ENCODE data around the gene STRADB. TPM values are rescaled to one million over a fixed set of nuclear protein-coding genes. Genes with fewer than 3 reads are reported as not detected.

STRADB gene
- total and polyA plus RNA-seq, 2 donors (not counting 3 experiments of a cell fraction or from before 2014, with no cell fraction given), result 6.9 to 16.6 TPM

GRCh38 chr2:201432621-201433393 is 18.7 kb upstream of the STRADB start:
- intact Hi-C loops (cut with micrococcal nuclease) (loop anchor here (1.0 kb wide), 1 partner anchor 18 kb away; the partner anchor contains the start of genes STRADB and TRAK2), dilution Hi-C loops (cut with MboI; ENCODE audit: extremely low pct_ligation_motif_present, low sequenced_read_pairs) (no loop called here)
- Histone ChIP-seq H3K9me3 (replicated peaks; ENCODE audit: control insufficient read depth, insufficient read depth, low read length) (no peaks in the 10 kb centered on the region), H3K4me2 (ENCODE audit: insufficient read depth, low read length) (peak overlapping the region; percentile 29), H4K20me1 (replicated peaks; ENCODE audit: control insufficient read depth, extremely low read depth, insufficient read depth, low read length) (no peaks in the 10 kb centered on the region), H3K9me1 (replicated peaks; ENCODE audit: control insufficient read depth, extremely low read depth, insufficient read depth, low read length) (no peaks in the 10 kb centered on the region), H3K4me3 (replicated peaks in 1 of 3; ENCODE audit: insufficient read depth in 1 of 3, low read depth in 1 of 3, low read length in 3 of 3) (no peak overlapping the region), H3K27ac (ENCODE audit: insufficient read depth, low read depth, low read length) (peak overlapping the region; percentile 12), H3K27me3 (ENCODE audit: control insufficient read depth in 2 of 2, insufficient read depth in 2 of 2, low read length in 2 of 2) (no peaks in the 10 kb centered on the region), H3K4me1 (ENCODE audit: control insufficient read depth, extremely low read depth, insufficient read depth, low read length) (peaks cover 24% of the 10 kb centered on the region), H3K36me3 (ENCODE audit: control insufficient read depth in 2 of 2, extremely low read depth in 1 of 2, insufficient read depth in 2 of 2, low read length in 2 of 2) (no peaks in the 10 kb centered on the region), H3K79me2 (ENCODE audit: control insufficient read depth, insufficient read depth, low read length) (peaks cover 24% of the 10 kb centered on the region), H2AFZ (ENCODE audit: low read depth, low read length) (no peak overlapping the region), H3K9ac (replicated peaks; ENCODE audit: extremely low read depth, insufficient read depth, low read length) (no peak overlapping the region)
- no TSS peak for BruUV-seq (replicated peaks)
- DNase-seq (ENCODE audit: low read depth, low spot score), result peak; percentile 52
- no peak for TF ChIP-seq JUN (IDR thresholded peaks at IDR 0.05; ENCODE audit: borderline replicate concordance, insufficient read depth, insufficient read length, low read depth)
- TF ChIP-seq CTCF (IDR thresholded peaks at IDR 0.05; ENCODE audit: extremely low read depth in 1 of 2, insufficient read depth in 1 of 2, low read depth in 1 of 2, low read length in 2 of 2), result no peak
- TF ChIP-seq GATA2 (IDR thresholded peaks at IDR 0.05; ENCODE audit: insufficient read depth, insufficient read length, low read depth, low read length), result no peak
- TF ChIP-seq MYC (IDR thresholded peaks at IDR 0.05; ENCODE audit: low read depth, low read length), result no peak
- TF ChIP-seq EZH2 (IDR thresholded peaks at IDR 0.05; ENCODE audit: borderline replicate concordance, low read depth, low read length, severe bottlenecking), result no peak
- TF ChIP-seq POLR2A (IDR thresholded peaks at IDR 0.05; ENCODE audit: low read depth, low read length), result no peak
- TF ChIP-seq FOS (IDR thresholded peaks at IDR 0.05; ENCODE audit: borderline replicate concordance, insufficient read depth, low read length), result no peak
- no peak for TF ChIP-seq MAX (IDR thresholded peaks at IDR 0.05; ENCODE audit: insufficient read depth, insufficient read length)
- no peak for TF ChIP-seq POLR2AphosphoS5 (IDR thresholded peaks at IDR 0.05; ENCODE audit: insufficient read depth, low read depth, low read length)
- FAIRE-seq, result no peak
- ChIA-PET POLR2A (no interaction called here), CTCF (interaction anchor here (0.5 to 1.9 kb wide), 7 partner anchors 9 to 176 kb away, joined by 3 to 5 read pairs (median 3); partner anchors contain the start of genes STRADB and TRAK2)

Measured in endothelial cell of umbilical vein (primary cell).